Breast epithelium (tissue), 4 donors: Measurements from ENCODE around the gene TUSC7. TPM values are rescaled to one million over a fixed set of nuclear protein-coding genes. Genes with fewer than 3 reads are reported as not detected.

Experiments
- DNase-seq, 2 donors: peaks; one replicate each; pipeline ENCODE4 v3.0.0-alpha.2; 2019; ENCODE audit warnings: low spot score in 2 of 2
- H3K27ac ChIP-seq, 2 donors: fragments of 200-600 bp; sonication (generic) in 1 of 2; one replicate each; pipeline ENCODE4 v1.5.1; 2016 to 2019; ENCODE audit warnings: mild to moderate bottlenecking in 1 of 2
- H3K27me3 ChIP-seq, 2 donors: fragments of 200-600 bp; sonication (generic) in 1 of 2; one replicate each; pipeline versions ENCODE4 v1.5.1 to v1.6.0; 2017 to 2019; ENCODE audit warnings: control low read depth in 1 of 2, mild to moderate bottlenecking in 1 of 2
- H3K36me3 ChIP-seq: fragments of 200-600 bp; one replicate; pipeline ENCODE4 v1.5.1; 2019
- H3K4me1 ChIP-seq, 2 donors: fragments of 200-600 bp; sonication (generic); one replicate each; pipeline ENCODE4 v1.5.1; 2016 to 2019; ENCODE audit warnings: control low read depth in 1 of 2
- H3K4me3 ChIP-seq, 3 donors: fragments of 200-600 bp; sonication (generic); 1 replicate in 2 of 3; 2 replicates in 1 of 3; pipeline ENCODE4 v1.5.1; 2016 to 2019; ENCODE audit warnings: mild to moderate bottlenecking in 3 of 3, moderate library complexity in 2 of 3
- H3K9me3 ChIP-seq, 2 donors: fragments of 200-600 bp; sonication (generic) in 1 of 2; one replicate each; pipeline ENCODE4 v1.5.1; 2016 to 2019; ENCODE audit warnings: control low read depth in 1 of 2
- CTCF ChIP-seq, 3 donors: fragments of 450-650 bp; IDR thresholded peaks; one replicate each; pipeline ENCODE4 v1.5.1; 2016 to 2017; ENCODE audit warnings: antibody characterized with exemption in 3 of 3, mild to moderate bottlenecking in 3 of 3, moderate library complexity in 3 of 3
- POLR2A ChIP-seq: fragments of 450-650 bp; IDR thresholded peaks from one replicate; pipeline ENCODE4 v1.6.1; 2016; ENCODE audit warnings: antibody characterized with exemption, mild to moderate bottlenecking, moderate library complexity
- POLR2AphosphoS5 ChIP-seq, 3 donors: sonication (generic); formaldehyde crosslinking; IDR thresholded peaks; one replicate each; pipeline ENCODE4 v1.6.1; 2017; ENCODE audit warnings: antibody characterized with exemption in 3 of 3
- intact Hi-C: fragments of 100-400 bp; cut with DNase I; formaldehyde crosslinking; loops from one replicate; pipeline ENCODE4 v1.15.1; 2023; ENCODE audit warnings: low total_unique reads
- total RNA-seq, 3 donors: library from RNA; depleted of rRNA; stranded (reverse); fragments of >200 nt; gene quantifications; one replicate each; pipeline ENCODE4 v1.1.0, GENCODE V29; 2016

Gene TUSC7
- total RNA-seq, 3 donors from 2014 or later = not detected

GRCh38 chr3:116669576-116669975, 40.0 kb upstream of the TUSC7 start:
- Histone ChIP-seq H3K9me3 (no peaks in the 10 kb centered on the region), H3K4me1 (no peaks in the 10 kb centered on the region), H3K36me3 (no peaks in the 10 kb centered on the region), H3K27me3 (no peaks in the 10 kb centered on the region), H3K27ac (no peak overlapping the region), H3K4me3 (no peak overlapping the region)
- no peak for TF ChIP-seq CTCF (IDR thresholded peaks at IDR 0.05)
- no peak for TF ChIP-seq POLR2A
- no peak for TF ChIP-seq POLR2AphosphoS5 (IDR thresholded peaks at IDR 0.05)
- DNase-seq = no peak
- intact Hi-C loops = no loop called here

- intact Hi-C loops = no loop called here
- DNase-seq = no peak
- no peaks in the 10 kb centered on the region for H3K4me1 ChIP-seq
- no peaks in the 10 kb centered on the region for H3K27me3 ChIP-seq
- no peaks in the 10 kb centered on the region for H3K9me3 ChIP-seq
- TF ChIP-seq CTCF (IDR thresholded peaks at IDR 0.05) (no peak), POLR2A (no peak), POLR2AphosphoS5 (IDR thresholded peaks at IDR 0.05) (no peak)
- H3K27ac ChIP-seq = no peak overlapping the region
- H3K4me3 ChIP-seq = no peak overlapping the region
- no peaks in the 10 kb centered on the region for H3K36me3 ChIP-seq
These were observed 38.4 kb upstream of the TUSC7 start for GRCh38 chr3:116671151-116671550.

- no peak for DNase-seq
- Histone ChIP-seq H3K27ac (no peak overlapping the region), H3K27me3 (no peaks in the 10 kb centered on the region), H3K4me1 (no peaks in the 10 kb centered on the region), H3K4me3 (no peak overlapping the region), H3K9me3 (peaks cover 0 to 3% of the 10 kb centered on the region in 2 donors), H3K36me3 (no peaks in the 10 kb centered on the region)
- intact Hi-C loops = loop anchor here (5.0 kb wide), 1 partner anchor 948 kb away; no protein-coding TSS in a partner anchor
- TF ChIP-seq POLR2AphosphoS5 (IDR thresholded peaks at IDR 0.05) (no peak), CTCF (IDR thresholded peaks at IDR 0.05) (no peak), POLR2A (no peak)
These were observed 30.7 kb upstream of the TUSC7 start for GRCh38 chr3:116678853-116679252.

GRCh38 chr3:116691041-116691440, 18.5 kb upstream of the TUSC7 start:
- no peak for DNase-seq
- Histone ChIP-seq H3K27me3 (no peaks in the 10 kb centered on the region), H3K4me1 (no peaks in the 10 kb centered on the region), H3K36me3 (no peaks in the 10 kb centered on the region), H3K27ac (no peak overlapping the region), H3K9me3 (no peaks in the 10 kb centered on the region), H3K4me3 (no peak overlapping the region)
- TF ChIP-seq POLR2AphosphoS5 (IDR thresholded peaks at IDR 0.05) = no peak
- TF ChIP-seq CTCF (IDR thresholded peaks at IDR 0.05) = no peak
- TF ChIP-seq POLR2A = no peak
- intact Hi-C loops = no loop called here

GRCh38 chr3:116701070-116701469, 8.5 kb upstream of the TUSC7 start:
- TF ChIP-seq CTCF (IDR thresholded peaks at IDR 0.05) = no peak
- TF ChIP-seq POLR2AphosphoS5 (IDR thresholded peaks at IDR 0.05) = no peak
- no peak for TF ChIP-seq POLR2A
- H3K27ac ChIP-seq = no peak overlapping the region
- DNase-seq = no peak
- H3K4me1 ChIP-seq = no peaks in the 10 kb centered on the region
- no peaks in the 10 kb centered on the region for H3K36me3 ChIP-seq
- no peak overlapping the region for H3K4me3 ChIP-seq
- H3K27me3 ChIP-seq = no peaks in the 10 kb centered on the region
- intact Hi-C loops = no loop called here
- H3K9me3 ChIP-seq = no peaks in the 10 kb centered on the region
